ENCODE data around the gene RSAD1. TPM values are rescaled to one million over a fixed set of nuclear protein-coding genes. Genes with fewer than 3 reads are reported as not detected.
"Not testable (repeated sequence)": the region's sequence is repeated elsewhere in the genome, so short reads cannot be mapped to it uniquely, and the experiment has no call there.

Gene RSAD1
- total RNA-seq, 1 donor from 2014 or later = 37.3 TPM

- intact Hi-C loops (cut with DNase I) = loop anchor here (10.0 kb wide), 1 partner anchor 116 kb away; no protein-coding TSS in a partner anchor
- no peak overlapping the region for H3K4me3 ChIP-seq
- no peak overlapping the region for H3K27ac ChIP-seq
These were observed 7.4 kb upstream of the RSAD1 start for GRCh38 chr17:50471009-50471905.

GRCh38 chr17:50472286-50472685, 6.4 kb upstream of the RSAD1 start:
- no peak for TF ChIP-seq POLR2AphosphoS5 (IDR thresholded peaks at IDR 0.05; ENCODE audit: insufficient read depth in 1 of 2, low read depth in 1 of 2)
- no peak for TF ChIP-seq POLR2A (IDR thresholded peaks at IDR 0.05)
- no peak for TF ChIP-seq CTCF (IDR thresholded peaks at IDR 0.05)
- Histone ChIP-seq H3K27me3 (no peaks in the 10 kb centered on the region), H3K4me1 (peaks cover 35% of the 10 kb centered on the region), H3K9me3 (no peaks in the 10 kb centered on the region), H3K27ac (no peak overlapping the region), H3K36me3 (peaks cover 0 to 8% of the 10 kb centered on the region in 2 donors), H3K4me3 (no peak overlapping the region)
- intact Hi-C loops (cut with DNase I) = loop anchor here (10.0 kb wide), 1 partner anchor 117 kb away; no protein-coding TSS in a partner anchor
- no peak for DNase-seq (ENCODE audit: extremely low spot score in 2 of 2)

More at GRCh38 chr17:50471009-50471905, 7.4 kb upstream of the RSAD1 start:
- Histone ChIP-seq H3K27me3 (no peaks in the 10 kb centered on the region), H3K9me3 (no peaks in the 10 kb centered on the region), H3K36me3 (peaks cover 0 to 8% of the 10 kb centered on the region in 2 donors), H3K4me1 (peaks cover 38% of the 10 kb centered on the region)
- no peak for TF ChIP-seq POLR2AphosphoS5 (IDR thresholded peaks at IDR 0.05; ENCODE audit: insufficient read depth in 1 of 2, low read depth in 1 of 2)
- no peak for TF ChIP-seq CTCF (IDR thresholded peaks at IDR 0.05)
- no peak for TF ChIP-seq POLR2A (IDR thresholded peaks at IDR 0.05)
- DNase-seq (ENCODE audit: extremely low spot score in 2 of 2) = no peak

GRCh38 chr17:50472761-50473161, 5.9 kb upstream of the RSAD1 start:
- H3K9me3 ChIP-seq; H3K27ac ChIP-seq; DNase-seq (ENCODE audit: extremely low spot score in 2 of 2); H3K4me3 ChIP-seq; H3K36me3 ChIP-seq; H3K27me3 ChIP-seq: not testable (repeated sequence)
- peaks cover 36% of the 10 kb centered on the region for H3K4me1 ChIP-seq
- intact Hi-C loops (cut with DNase I) = loop anchor here (10.0 kb wide), 1 partner anchor 118 kb away; no protein-coding TSS in a partner anchor

GRCh38 chr17:50473901-50474300, 4.8 kb upstream of the RSAD1 start:
- no peaks in the 10 kb centered on the region for H3K27me3 ChIP-seq
- no peaks in the 10 kb centered on the region for H3K9me3 ChIP-seq
- DNase-seq (ENCODE audit: extremely low spot score in 2 of 2) = no peak
- peaks cover 0 to 8% of the 10 kb centered on the region in 2 donors for H3K36me3 ChIP-seq
- H3K4me1 ChIP-seq = peaks cover 32% of the 10 kb centered on the region
- intact Hi-C loops (cut with DNase I) = loop anchor here (10.0 kb wide), 1 partner anchor 119 kb away; no protein-coding TSS in a partner anchor
- TF ChIP-seq POLR2A (IDR thresholded peaks at IDR 0.05) (no peak), POLR2AphosphoS5 (IDR thresholded peaks at IDR 0.05; ENCODE audit: insufficient read depth in 1 of 2, low read depth in 1 of 2) (no peak), CTCF (IDR thresholded peaks at IDR 0.05) (no peak)
- no peak overlapping the region for H3K27ac ChIP-seq
- H3K4me3 ChIP-seq = no peak overlapping the region

GRCh38 chr17:50474523-50474922, 4.1 kb upstream of the RSAD1 start:
- H3K4me3 ChIP-seq = no peak overlapping the region
- no peaks in the 10 kb centered on the region for H3K27me3 ChIP-seq
- no peak for DNase-seq (ENCODE audit: extremely low spot score in 2 of 2)
- TF ChIP-seq CTCF (IDR thresholded peaks at IDR 0.05) (no peak), POLR2A (IDR thresholded peaks at IDR 0.05) (no peak), POLR2AphosphoS5 (IDR thresholded peaks at IDR 0.05; ENCODE audit: insufficient read depth in 1 of 2, low read depth in 1 of 2) (no peak)
- no peaks in the 10 kb centered on the region for H3K9me3 ChIP-seq
- peaks cover 29% of the 10 kb centered on the region for H3K4me1 ChIP-seq
- peaks cover 0 to 8% of the 10 kb centered on the region in 2 donors for H3K36me3 ChIP-seq
- H3K27ac ChIP-seq = no peak overlapping the region
- intact Hi-C loops (cut with DNase I) = loop anchor here (10.0 kb wide), 1 partner anchor 120 kb away; no protein-coding TSS in a partner anchor

All from vagina (tissue), 2 donors.